Measurements from ENCODE around the gene ASPN.

DNA sequence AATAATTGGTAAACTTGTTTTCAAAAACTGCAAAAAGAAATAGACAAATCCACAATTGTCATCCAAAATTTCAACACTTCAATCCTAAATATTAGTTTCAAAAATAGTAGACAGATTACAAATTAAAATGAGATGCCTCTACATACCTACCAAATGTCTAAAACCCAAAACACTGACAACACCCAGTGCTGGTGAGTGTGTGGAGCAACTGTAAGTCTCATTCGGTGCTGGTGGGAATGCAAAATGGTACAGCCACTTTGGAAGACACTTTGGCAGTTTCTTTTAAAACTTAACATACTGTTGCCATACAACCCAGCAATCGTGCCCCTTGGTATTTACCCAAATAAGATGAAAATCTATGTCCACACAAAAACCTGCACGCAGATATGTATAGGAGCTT is 46.8 kb upstream of the ASPN start:
- TF ChIP-seq FOXK1 (CRISPR knock-in tag; IDR thresholded peaks at IDR 0.05; ENCODE audit: borderline replicate concordance), result no peak
- TF ChIP-seq MAFK (IDR thresholded peaks at IDR 0.05; ENCODE audit: low read length), result no peak
- TF ChIP-seq SIN3A (IDR thresholded peaks at IDR 0.05; ENCODE audit: borderline replicate concordance in 2 of 2, control insufficient read depth in 1 of 2, low read depth in 2 of 2, low read length in 2 of 2), result no peak
- TF ChIP-seq IRF1 (CRISPR knock-in tag; IDR thresholded peaks at IDR 0.05; ENCODE audit: borderline replicate concordance), result no peak
- TF ChIP-seq KDM5B (IDR thresholded peaks at IDR 0.05; ENCODE audit: insufficient replicate concordance, low read depth, low read length), result no peak
- TF ChIP-seq SMARCC2 (IDR thresholded peaks at IDR 0.05; ENCODE audit: low read depth), result no peak
- TF ChIP-seq NFIC (IDR thresholded peaks at IDR 0.05), result no peak
- TF ChIP-seq, protein P1, sequence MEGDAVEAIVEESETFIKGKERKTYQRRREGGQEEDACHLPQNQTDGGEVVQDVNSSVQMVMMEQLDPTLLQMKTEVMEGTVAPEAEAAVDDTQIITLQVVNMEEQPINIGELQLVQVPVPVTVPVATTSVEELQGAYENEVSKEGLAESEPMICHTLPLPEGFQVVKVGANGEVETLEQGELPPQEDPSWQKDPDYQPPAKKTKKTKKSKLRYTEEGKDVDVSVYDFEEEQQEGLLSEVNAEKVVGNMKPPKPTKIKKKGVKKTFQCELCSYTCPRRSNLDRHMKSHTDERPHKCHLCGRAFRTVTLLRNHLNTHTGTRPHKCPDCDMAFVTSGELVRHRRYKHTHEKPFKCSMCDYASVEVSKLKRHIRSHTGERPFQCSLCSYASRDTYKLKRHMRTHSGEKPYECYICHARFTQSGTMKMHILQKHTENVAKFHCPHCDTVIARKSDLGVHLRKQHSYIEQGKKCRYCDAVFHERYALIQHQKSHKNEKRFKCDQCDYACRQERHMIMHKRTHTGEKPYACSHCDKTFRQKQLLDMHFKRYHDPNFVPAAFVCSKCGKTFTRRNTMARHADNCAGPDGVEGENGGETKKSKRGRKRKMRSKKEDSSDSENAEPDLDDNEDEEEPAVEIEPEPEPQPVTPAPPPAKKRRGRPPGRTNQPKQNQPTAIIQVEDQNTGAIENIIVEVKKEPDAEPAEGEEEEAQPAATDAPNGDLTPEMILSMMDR (IDR thresholded peaks at IDR 0.05 in 2 of 3, conservative IDR thresholded peaks at IDR 0.05 in 1 of 3; ENCODE audit: insufficient read depth in 2 of 3, low read depth in 1 of 3, low read length in 3 of 3), result no peak
- TF ChIP-seq GATA2 (CRISPR knock-in tag; IDR thresholded peaks at IDR 0.05), result no peak
- no peak for TF ChIP-seq USF1 (CRISPR knock-in tag; IDR thresholded peaks at IDR 0.05)

All from K562 (cell line).